ENCODE results near the gene ARHGAP6. TPM values are rescaled to one million over a fixed set of nuclear protein-coding genes. Genes with fewer than 3 reads are reported as not detected.
"Not testable (repeated sequence)": the region's sequence is repeated elsewhere in the genome, so short reads cannot be mapped to it uniquely, and the experiment has no call there.

Gene ARHGAP6
- polyA plus RNA-seq, 3 donors, result 1.2 to 7.8 (median 4.6) TPM

- no peak overlapping the region for H3K27ac ChIP-seq (ENCODE audit: low read depth, low read length)
- WGBS, 3 donors, result 58 to 72% (median 62%) methylated on average over 3 of the region's 3 CpGs
Observed at GRCh38 chrX:11589641-11590040, 76.1 kb downstream of the ARHGAP6 start.

GRCh38 chrX:11588097-11588496 is 77.6 kb downstream of the ARHGAP6 start:
- no peak overlapping the region for H3K27ac ChIP-seq (ENCODE audit: low read depth, low read length)

- H3K27ac ChIP-seq (ENCODE audit: low read depth, low read length), result no peak overlapping the region
- 33 to 64% (median 47%) methylated on average over 1 of the region's 1 CpG for WGBS, 3 donors
Observed at GRCh38 chrX:11585174-11585573, 80.5 kb downstream of the ARHGAP6 start.

GRCh38 chrX:11580789-11581188 is 84.9 kb downstream of the ARHGAP6 start:
- WGBS, 3 donors, result 57 to 80% (median 60%) methylated on average over 2 of the region's 2 CpGs
- no peak overlapping the region for H3K27ac ChIP-seq (ENCODE audit: low read depth, low read length)

- WGBS, 3 donors, result 49 to 56% (median 50%) methylated on average over 7 of the region's 7 CpGs
- H3K27ac ChIP-seq (ENCODE audit: low read depth, low read length), result no peak overlapping the region
Observed at GRCh38 chrX:11579636-11580600, 85.8 kb downstream of the ARHGAP6 start.

- WGBS, 3 donors, result 84 to 89% (median 85%) methylated on average over 1 of the region's 1 CpG
- not testable (repeated sequence) for H3K27ac ChIP-seq (ENCODE audit: low read depth, low read length)
Observed at GRCh38 chrX:11578301-11578700, 87.4 kb downstream of the ARHGAP6 start.

GRCh38 chrX:11577603-11578002 is 88.1 kb downstream of the ARHGAP6 start:
- WGBS, 3 donors, result 90 to 96% (median 91%) methylated on average over 3 of the region's 3 CpGs
- H3K27ac ChIP-seq (ENCODE audit: low read depth, low read length), result no peak overlapping the region

GRCh38 chrX:11575332-11575731 is 90.4 kb downstream of the ARHGAP6 start:
- H3K27ac ChIP-seq (ENCODE audit: low read depth, low read length), result no peak overlapping the region
- 74 to 92% (median 77%) methylated on average over 2 of the region's 2 CpGs for WGBS, 3 donors

- WGBS, 3 donors, result 71 to 87% (median 82%) methylated on average over 6 to 7 of the region's 7 CpGs
- H3K27ac ChIP-seq (ENCODE audit: low read depth, low read length), result no peak overlapping the region
Observed at GRCh38 chrX:11567528-11568220, 98.0 kb downstream of the ARHGAP6 start.

- WGBS, 3 donors, result 74 to 83% (median 77%) methylated on average over 2 of the region's 2 CpGs
- no peak overlapping the region for H3K27ac ChIP-seq (ENCODE audit: low read depth, low read length)
Observed at GRCh38 chrX:11566789-11567188, 98.9 kb downstream of the ARHGAP6 start.

GRCh38 chrX:11566173-11566572 is 99.5 kb downstream of the ARHGAP6 start:
- H3K27ac ChIP-seq (ENCODE audit: low read depth, low read length), result no peak overlapping the region

- WGBS, 3 donors, result 74 to 83% (median 76%) methylated on average over 1 of the region's 1 CpG
- no peak overlapping the region for H3K27ac ChIP-seq (ENCODE audit: low read depth, low read length)
Observed at GRCh38 chrX:11564546-11564945, 101.2 kb downstream of the ARHGAP6 start.

- WGBS, 3 donors, result 66 to 89% (median 86%) methylated on average over 2 of the region's 2 CpGs
- no peak overlapping the region for H3K27ac ChIP-seq (ENCODE audit: low read depth, low read length)
Observed at GRCh38 chrX:11562570-11562969, 103.2 kb downstream of the ARHGAP6 start.

GRCh38 chrX:11558972-11559371 is 106.7 kb downstream of the ARHGAP6 start:
- H3K27ac ChIP-seq (ENCODE audit: low read depth, low read length), result no peak overlapping the region
- WGBS, 3 donors, result 93 to 97% (median 94%) methylated on average over 4 of the region's 4 CpGs

GRCh38 chrX:11557120-11557519 is 108.6 kb downstream of the ARHGAP6 start:
- WGBS, 3 donors, result 13 to 27% (median 24%) methylated on average over 2 of the region's 2 CpGs
- H3K27ac ChIP-seq (ENCODE audit: low read depth, low read length), result no peak overlapping the region

- H3K27ac ChIP-seq (ENCODE audit: low read depth, low read length), result no peak overlapping the region
- 64 to 89% (median 73%) methylated on average over 5 of the region's 5 CpGs for WGBS, 3 donors
Observed at GRCh38 chrX:11555759-11556158, 110.0 kb downstream of the ARHGAP6 start.

GRCh38 chrX:11553594-11553993 is 112.1 kb downstream of the ARHGAP6 start:
- H3K27ac ChIP-seq (ENCODE audit: low read depth, low read length), result no peak overlapping the region
- WGBS, 3 donors, result 69 to 91% (median 86%) methylated on average over 1 of the region's 1 CpG

- whole genome bisulfite sequencing, 3 donors, result 33 to 96% (median 87%) methylated on average over 1 of the region's 1 CpG
- no peak overlapping the region for H3K27ac ChIP-seq (ENCODE audit: low read depth, low read length)
Observed at GRCh38 chrX:11551151-11551550, 114.6 kb downstream of the ARHGAP6 start.

- 58 to 69% (median 60%) methylated on average over 2 of the region's 2 CpGs for WGBS, 3 donors
Observed at GRCh38 chrX:11546917-11547316, 118.8 kb downstream of the ARHGAP6 start.

GRCh38 chrX:11543249-11543648 is 122.5 kb downstream of the ARHGAP6 start:
- no peak overlapping the region for H3K27ac ChIP-seq (ENCODE audit: low read depth, low read length)

More at GRCh38 chrX:11546917-11547316, 118.8 kb downstream of the ARHGAP6 start:
- H3K27ac ChIP-seq (ENCODE audit: low read depth, low read length), result no peak overlapping the region

More at GRCh38 chrX:11543249-11543648, 122.5 kb downstream of the ARHGAP6 start:
- 86 to 90% (median 87%) methylated on average over 1 of the region's 1 CpG for WGBS, 3 donors
